GM21447 (cell line): ENCODE results near the gene NRXN3.

Source experiments
- ATAC-seq: cut with Tn5 transposase; IDR thresholded peaks from one replicate; pipeline ENCODE4 v1.9.1; 2021; ENCODE audit not compliant: unreplicated experiment

The NRXN3 gene

GRCh38 chr14:79379266-79379665 lies 1209.1 kb downstream of the NRXN3 start:
- ATAC-seq = no peak

GRCh38 chr14:79383031-79383430 lies 1212.9 kb downstream of the NRXN3 start:
- no peak for ATAC-seq

- ATAC-seq = no peak
Measured at GRCh38 chr14:79383475-79383874, 1213.3 kb downstream of the NRXN3 start.

GRCh38 chr14:79395061-79395460 lies 1224.9 kb downstream of the NRXN3 start:
- no peak for ATAC-seq

- no peak for ATAC-seq
Measured at GRCh38 chr14:79404874-79405511, 1234.8 kb downstream of the NRXN3 start.

GRCh38 chr14:79405512-79405910 lies 1235.3 kb downstream of the NRXN3 start:
- ATAC-seq = no peak

- no peak for ATAC-seq
Measured at GRCh38 chr14:79407572-79407971, 1237.4 kb downstream of the NRXN3 start.

GRCh38 chr14:79408696-79409095 lies 1238.5 kb downstream of the NRXN3 start:
- ATAC-seq = no peak

- ATAC-seq = no peak
Measured at GRCh38 chr14:79411403-79412174, 1241.4 kb downstream of the NRXN3 start.

GRCh38 chr14:79412822-79413221 lies 1242.6 kb downstream of the NRXN3 start:
- no peak for ATAC-seq

GRCh38 chr14:79413734-79414428 lies 1243.7 kb downstream of the NRXN3 start:
- ATAC-seq = no peak

- ATAC-seq = no peak
Measured at GRCh38 chr14:79415726-79416125, 1245.6 kb downstream of the NRXN3 start.

GRCh38 chr14:79417961-79418360 lies 1247.8 kb downstream of the NRXN3 start:
- ATAC-seq = no peak

GRCh38 chr14:79418649-79419415 lies 1248.7 kb downstream of the NRXN3 start:
- ATAC-seq = no peak

GRCh38 chr14:79419571-79420327 lies 1249.6 kb downstream of the NRXN3 start:
- ATAC-seq = no peak

GRCh38 chr14:79420725-79421124 lies 1250.6 kb downstream of the NRXN3 start:
- no peak for ATAC-seq

- no peak for ATAC-seq
Measured at GRCh38 chr14:79421811-79422210, 1251.6 kb downstream of the NRXN3 start.

- ATAC-seq = no peak
Measured at GRCh38 chr14:79424462-79424861, 1254.3 kb downstream of the NRXN3 start.

- ATAC-seq = no peak
Measured at GRCh38 chr14:79426103-79426755, 1256.1 kb downstream of the NRXN3 start.

GRCh38 chr14:79432640-79433039 lies 1262.5 kb downstream of the NRXN3 start:
- no peak for ATAC-seq
